Common myeloid progenitor, CD34-positive (primary cell): ENCODE results near the gene SORBS1.

Source experiments
- CTCF ChIA-PET: fragments of 350-600 bp; sonication (Branson Sonifier 250); formaldehyde crosslinking; loops from one replicate; lab custom pipeline; 2021; ENCODE audit warnings: antibody characterized with exemption; lab: Charles Lee
- POLR2A ChIA-PET: fragments of 350-600 bp; sonication (Branson Sonifier 250); formaldehyde crosslinking; loops from one replicate; lab custom pipeline; 2021; ENCODE audit warnings: antibody characterized with exemption; lab: Charles Lee
- DNase-seq, 3 donors: peaks; one replicate each; pipeline versions ENCODE4 v3.0.0 to v3.0.0-alpha.2; 2013
- H3K27ac ChIP-seq, 2 experiments: 1 replicate in 1 of 2; 2 replicates in 1 of 2; pipeline ENCODE4 v1.7.0; 2013; ENCODE audit warnings: inconsistent platforms in 2 of 2, low read length in 2 of 2, mild to moderate bottlenecking in 2 of 2, low read depth in 1 of 2, moderate library complexity in 1 of 2; ENCODE audit not compliant: severe bottlenecking in 2 of 2, insufficient read depth in 1 of 2, poor library complexity in 1 of 2
- H3K27me3 ChIP-seq, 5 experiments: replicated peaks in 2 of 5; 1 replicate in 3 of 5; 2 replicates in 2 of 5; pipeline versions ENCODE4 v1.6.1 to v1.7.0; 2013; ENCODE audit warnings: low read length in 4 of 5, mild to moderate bottlenecking in 2 of 5, moderate library complexity in 2 of 5, inconsistent platforms in 1 of 5; ENCODE audit not compliant: insufficient read depth in 5 of 5, control insufficient read depth in 4 of 5
- H3K36me3 ChIP-seq, 4 experiments: 1 replicate in 2 of 4; 2 replicates in 2 of 4; pipeline versions ENCODE4 v1.6.1 to v1.7.0; 2013; ENCODE audit warnings: low read length in 3 of 4, control low read depth in 1 of 4, mild to moderate bottlenecking in 1 of 4; ENCODE audit not compliant: control insufficient read depth in 4 of 4, insufficient read depth in 4 of 4
- H3K4me1 ChIP-seq, 4 experiments: 1 replicate in 3 of 4; 2 replicates in 1 of 4; pipeline versions ENCODE4 v1.6.1 to v1.7.1; 2013; ENCODE audit warnings: low read length in 3 of 4, mild to moderate bottlenecking in 3 of 4, control low read depth in 1 of 4, inconsistent platforms in 1 of 4, moderate library complexity in 1 of 4; ENCODE audit not compliant: control insufficient read depth in 4 of 4, insufficient read depth in 4 of 4; ENCODE audit errors: control extremely low read depth in 1 of 4
- H3K4me3 ChIP-seq, 7 experiments: 1 replicate in 4 of 7; 2 replicates in 3 of 7; pipeline versions ENCODE4 v1.5.1 to v1.7.0; 2013; ENCODE audit warnings: mild to moderate bottlenecking in 7 of 7, low read length in 6 of 7, moderate library complexity in 6 of 7, inconsistent platforms in 2 of 7, low read depth in 2 of 7, control low read depth in 1 of 7; ENCODE audit not compliant: insufficient read depth in 4 of 7, control insufficient read depth in 1 of 7; ENCODE audit errors: extremely low read depth in 1 of 7
- H3K9me3 ChIP-seq, 5 experiments: 1 replicate in 4 of 5; 2 replicates in 1 of 5; pipeline versions ENCODE4 v1.6.1 to v1.7.1; 2013; ENCODE audit warnings: low read length in 4 of 5, mild to moderate bottlenecking in 2 of 5, inconsistent platforms in 1 of 5, low read depth in 1 of 5, moderate library complexity in 1 of 5; ENCODE audit not compliant: control insufficient read depth in 4 of 5, insufficient read depth in 2 of 5; ENCODE audit errors: control extremely low read depth in 1 of 5
- WGBS: methylation state at CpG from one replicate; pipeline ENCODE4 v1.1.5; 2013; ENCODE audit not compliant: insufficient coverage; 5-methylcytosine and 5-hydroxymethylcytosine counted together

Gene SORBS1

DNA sequence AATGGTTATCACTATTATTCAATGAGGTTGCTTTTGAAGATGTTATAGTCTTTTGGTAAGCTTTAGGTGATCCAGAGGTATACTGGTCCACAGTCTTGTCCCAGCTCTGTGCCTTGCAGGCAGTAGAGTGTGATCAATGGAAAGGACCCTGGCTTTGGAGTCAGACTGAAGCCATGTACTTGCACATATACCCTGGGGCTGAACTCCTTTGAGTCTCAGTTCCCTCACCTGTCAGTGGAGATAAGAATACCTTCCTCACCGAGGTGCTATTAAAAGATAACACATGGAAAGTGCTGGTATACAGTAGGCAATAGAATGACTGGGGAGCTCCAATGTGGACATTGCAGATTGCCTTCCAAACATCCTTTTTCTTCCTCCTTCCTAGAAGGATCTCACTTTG, 254.3 kb downstream of the SORBS1 start:
- H3K4me1 ChIP-seq: peaks cover 2 to 19% (median 10%) of the 10 kb centered on the region in 4 experiments
- ChIA-PET POLR2A (no interaction called here), CTCF (interaction anchor here (1.6 kb wide), 1 partner anchor 9 kb away, joined by 3 read pairs; no protein-coding TSS in a partner anchor)
- H3K36me3 ChIP-seq: no peaks in the 10 kb centered on the region
- no peak overlapping the region for H3K4me3 ChIP-seq
- no peak overlapping the region for H3K27ac ChIP-seq
- WGBS: no CpG with 5 or more reads among the region's 1 CpG
- H3K9me3 ChIP-seq: no peaks in the 10 kb centered on the region
- DNase-seq: no peak
- no peaks in the 10 kb centered on the region for H3K27me3 ChIP-seq

DNA sequence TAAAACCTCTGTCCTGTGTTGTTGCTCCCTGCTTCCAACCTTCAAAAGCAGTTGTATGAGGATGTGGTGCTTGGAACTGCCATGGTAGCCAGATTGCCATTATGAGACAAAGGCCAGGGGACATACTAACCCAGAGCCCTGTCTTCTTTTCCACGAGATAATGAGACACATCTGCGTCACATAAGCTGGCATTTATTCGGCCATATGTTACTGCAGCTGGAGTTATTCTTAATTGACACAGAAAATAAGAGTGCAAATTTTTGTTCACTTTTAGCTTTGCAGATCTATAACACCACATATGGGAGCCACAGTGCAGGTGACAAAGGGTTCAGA, 254.9 kb downstream of the SORBS1 start:
- H3K4me3 ChIP-seq: no peak overlapping the region
- H3K36me3 ChIP-seq: no peaks in the 10 kb centered on the region
- CTCF ChIA-PET: interaction anchor here (1.6 kb wide), 1 partner anchor 8 kb away, joined by 3 read pairs; no protein-coding TSS in a partner anchor
- WGBS: 100% methylated on average over 3 of the region's 3 CpGs
- POLR2A ChIA-PET: no interaction called here
- H3K27me3 ChIP-seq: no peaks in the 10 kb centered on the region
- H3K9me3 ChIP-seq: no peaks in the 10 kb centered on the region
- H3K4me1 ChIP-seq: peaks cover 2 to 17% (median 10%) of the 10 kb centered on the region in 4 experiments
- no peak overlapping the region for H3K27ac ChIP-seq
- DNase-seq: no peak

DNA sequence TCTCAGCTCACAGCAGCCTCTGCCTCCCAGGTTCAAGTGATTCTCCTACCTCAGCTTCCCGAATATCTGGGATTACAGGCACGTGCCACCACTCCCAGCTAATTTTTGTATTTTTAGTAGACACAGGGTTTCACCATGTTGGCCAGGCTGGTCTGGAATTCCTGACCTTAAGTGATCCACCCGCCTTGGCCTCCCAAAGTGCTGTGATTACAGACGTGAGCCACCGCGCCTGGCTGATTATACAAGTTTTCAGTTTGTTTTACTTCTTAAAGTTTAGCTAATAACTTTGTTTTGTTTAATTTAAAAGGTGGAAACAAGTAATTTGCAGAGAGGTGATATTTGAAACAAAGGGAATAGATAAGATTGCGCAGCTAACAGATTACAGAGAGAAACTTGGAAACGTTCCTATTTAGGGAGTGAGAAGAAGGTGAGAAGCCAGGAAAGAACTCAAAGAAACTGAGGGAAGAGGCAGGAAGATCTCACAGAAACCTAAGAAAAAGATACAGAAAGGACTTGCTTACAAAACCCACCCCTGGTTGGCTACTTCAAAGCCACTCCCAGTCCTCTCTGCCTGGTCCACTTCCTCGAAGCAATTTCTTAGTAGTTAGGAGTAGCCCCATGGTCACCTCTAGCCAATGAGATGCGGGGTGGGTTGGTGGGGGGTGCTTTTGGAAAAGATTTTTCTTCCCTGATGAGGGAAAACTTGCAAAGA, 255.4 kb downstream of the SORBS1 start:
- CTCF ChIA-PET: interaction anchor here (1.6 kb wide), 1 partner anchor 8 kb away, joined by 3 read pairs; no protein-coding TSS in a partner anchor
- DNase-seq: no peak
- Histone ChIP-seq H3K27ac (no peak overlapping the region), H3K4me3 (no peak overlapping the region), H3K27me3 (no peaks in the 10 kb centered on the region), H3K4me1 (peaks cover 2 to 14% (median 9%) of the 10 kb centered on the region in 4 experiments), H3K9me3 (no peaks in the 10 kb centered on the region), H3K36me3 (no peaks in the 10 kb centered on the region)
- POLR2A ChIA-PET: no interaction called here
- 90% methylated on average over 4 of the region's 10 CpGs for WGBS

- no peaks in the 10 kb centered on the region for H3K9me3 ChIP-seq
- H3K4me3 ChIP-seq: no peak overlapping the region
- ChIA-PET POLR2A (no interaction called here), CTCF (interaction anchor here (1.2 kb wide), 1 partner anchor 9 kb away, joined by 3 read pairs; no protein-coding TSS in a partner anchor)
- H3K27me3 ChIP-seq: no peaks in the 10 kb centered on the region
- no peak overlapping the region for H3K27ac ChIP-seq
- peaks cover 0 to 10% (median 4%) of the 10 kb centered on the region in 4 experiments for H3K4me1 ChIP-seq
- WGBS: no CpG with 5 or more reads among the region's 2 CpGs
- H3K36me3 ChIP-seq: no peaks in the 10 kb centered on the region
- DNase-seq: no peak
These were observed 256.2 kb downstream of the SORBS1 start for GRCh38 chr10:95304976-95305375.

GRCh38 chr10:95304463-95304862, 256.7 kb downstream of the SORBS1 start:
- Histone ChIP-seq H3K4me1 (peaks cover 0 to 10% (median 3%) of the 10 kb centered on the region in 4 experiments), H3K9me3 (no peaks in the 10 kb centered on the region), H3K27me3 (no peaks in the 10 kb centered on the region), H3K4me3 (no peak overlapping the region), H3K27ac (no peak overlapping the region), H3K36me3 (no peaks in the 10 kb centered on the region)
- no peak for DNase-seq
- ChIA-PET POLR2A (no interaction called here), CTCF (interaction anchor here (1.2 kb wide), 1 partner anchor 9 kb away, joined by 3 read pairs; no protein-coding TSS in a partner anchor)
- WGBS: 97% methylated on average over 4 of the region's 4 CpGs

GRCh38 chr10:95303950-95304349, 257.2 kb downstream of the SORBS1 start:
- ChIA-PET CTCF (interaction anchor here (1.2 to 1.3 kb wide), 2 partner anchors 8 to 57 kb away, joined by 3 read pairs; no protein-coding TSS in a partner anchor), POLR2A (no interaction called here)

GRCh38 chr10:95303535-95303934, 257.6 kb downstream of the SORBS1 start:
- H3K27me3 ChIP-seq: no peaks in the 10 kb centered on the region
- DNase-seq: no peak
- no peak overlapping the region for H3K4me3 ChIP-seq
- WGBS: 95% methylated on average over 8 of the region's 8 CpGs
- CTCF ChIA-PET: interaction anchor here (1.2 to 1.3 kb wide), 2 partner anchors 8 to 57 kb away, joined by 3 read pairs; no protein-coding TSS in a partner anchor
- POLR2A ChIA-PET: no interaction called here
- no peaks in the 10 kb centered on the region for H3K36me3 ChIP-seq
- no peak overlapping the region for H3K27ac ChIP-seq
- H3K4me1 ChIP-seq: peaks cover 0 to 4% (median 2%) of the 10 kb centered on the region in 4 experiments
- H3K9me3 ChIP-seq: no peaks in the 10 kb centered on the region

More at GRCh38 chr10:95303950-95304349, 257.2 kb downstream of the SORBS1 start:
- WGBS: 100% methylated on average over 1 of the region's 1 CpG
- Histone ChIP-seq H3K4me1 (peaks cover 0 to 8% (median 3%) of the 10 kb centered on the region in 4 experiments), H3K9me3 (no peaks in the 10 kb centered on the region), H3K27me3 (no peaks in the 10 kb centered on the region), H3K27ac (no peak overlapping the region), H3K4me3 (no peak overlapping the region), H3K36me3 (no peaks in the 10 kb centered on the region)
- DNase-seq: no peak
